A549 (cell line): ENCODE data around the gene ALKBH2.

ENCODE experiments used
- BHLHE40 ChIP-seq: IDR thresholded peaks from 2 replicates; pipeline ENCODE4 v1.6.1; 2012; ENCODE audit warnings: low read depth, low read length, inconsistent platforms
- CBX8 ChIP-seq: fragments of 200-600 bp; sonication (generic); IDR thresholded peaks from 2 replicates; pipeline ENCODE4 v1.6.1; 2016
- MAFK ChIP-seq: fragments of 450-650 bp; IDR thresholded peaks from 2 replicates; pipeline ENCODE4 v1.6.1; 2014; ENCODE audit not compliant: partially characterized antibody
- RAD21 ChIP-seq, 2 experiments: fragments of >200 bp in 1 of 2; sonication (Bioruptor Twin) in 1 of 2; formaldehyde crosslinking in 1 of 2; IDR thresholded peaks in 1 of 2; conservative IDR thresholded peaks in 1 of 2; 2 replicates in 1 of 2; 3 replicates in 1 of 2; pipeline ENCODE4 v1.6.1; 2012 to 2018; ENCODE audit warnings: inconsistent platforms in 1 of 2
- RCOR1 ChIP-seq: fragments of 150-350 bp; IDR thresholded peaks from 2 replicates; pipeline ENCODE4 v1.6.1; 2014; ENCODE audit warnings: antibody characterized with exemption, low read length, low read depth
- SMC3 ChIP-seq: fragments of >200 bp; sonication (Bioruptor Twin); formaldehyde crosslinking; IDR thresholded peaks from 3 replicates; pipeline ENCODE4 v1.6.1; 2018; ENCODE audit warnings: inconsistent platforms
- TFCP2L1 ChIP-seq: fragments of 250-450 bp; sonication (Bioruptor Pico); IDR thresholded peaks from 2 replicates; pipeline ENCODE4 v1.5.0; 2021; ENCODE audit warnings: mild to moderate bottlenecking
- TP53 ChIP-seq: fragments of 250-450 bp; sonication (Bioruptor Pico); IDR thresholded peaks from 2 replicates; pipeline ENCODE4 v1.5.0; 2021; ENCODE audit warnings: mild to moderate bottlenecking, moderate library complexity
- TF ChIP-seq, protein P1 (sequence below): fragments of >200 bp; sonication (Bioruptor Twin); formaldehyde crosslinking; IDR thresholded peaks from 3 replicates; pipeline ENCODE4 v1.5.1; 2016
- TF ChIP-seq, protein P2 (sequence below): fragments of 200-600 bp; sonication (generic); IDR thresholded peaks from 2 replicates; pipeline ENCODE4 v1.6.1; 2016; ENCODE audit warnings: antibody characterized with exemption, mild to moderate bottlenecking, moderate library complexity
- TF ChIP-seq, protein P3 (sequence below): fragments of 450-650 bp; IDR thresholded peaks from 2 replicates; pipeline ENCODE4 v1.6.1; 2014; ENCODE audit warnings: antibody characterized with exemption
- TF ChIP-seq, protein P4 (sequence below): fragments of >200 bp; sonication (Bioruptor Twin); formaldehyde crosslinking; IDR thresholded peaks from 2 replicates; pipeline ENCODE4 v1.6.1; 2016

DNA sequence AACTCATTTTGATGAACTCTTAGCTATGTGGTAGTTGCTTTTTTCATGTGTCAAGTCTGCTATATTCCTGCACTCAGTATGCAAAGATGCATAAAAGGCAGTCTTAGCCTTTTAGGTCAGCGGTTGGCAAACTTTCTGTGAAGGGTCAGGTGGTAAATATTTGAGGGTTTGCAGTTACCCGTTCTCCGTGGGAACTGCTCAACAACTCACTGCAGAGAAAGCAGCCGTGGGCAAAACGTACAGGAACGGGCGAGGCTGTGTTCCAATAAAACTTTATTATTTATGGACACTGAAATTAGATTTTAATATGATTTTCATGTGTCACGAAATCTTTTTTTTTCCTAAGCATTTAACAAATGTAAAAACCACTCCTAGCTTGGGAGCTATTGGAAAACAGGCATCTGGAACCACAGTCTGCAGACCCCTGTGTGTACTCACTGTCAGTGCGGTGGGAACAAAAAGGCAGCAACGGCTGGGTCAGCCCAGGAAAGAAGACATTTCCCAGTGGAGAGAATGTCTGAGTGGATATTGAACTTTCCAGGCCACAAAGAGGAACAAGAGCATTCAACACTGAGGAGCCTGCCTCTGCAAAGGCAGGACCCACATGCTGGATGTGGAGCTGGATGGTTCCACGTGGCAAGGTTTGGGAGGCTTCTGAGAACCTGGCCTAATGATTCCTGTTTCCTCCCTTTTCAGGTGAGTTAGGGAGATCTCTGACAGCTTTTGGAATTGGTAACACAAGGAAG, 19.6 kb upstream of the ALKBH2 start:
- TF ChIP-seq, protein P1, sequence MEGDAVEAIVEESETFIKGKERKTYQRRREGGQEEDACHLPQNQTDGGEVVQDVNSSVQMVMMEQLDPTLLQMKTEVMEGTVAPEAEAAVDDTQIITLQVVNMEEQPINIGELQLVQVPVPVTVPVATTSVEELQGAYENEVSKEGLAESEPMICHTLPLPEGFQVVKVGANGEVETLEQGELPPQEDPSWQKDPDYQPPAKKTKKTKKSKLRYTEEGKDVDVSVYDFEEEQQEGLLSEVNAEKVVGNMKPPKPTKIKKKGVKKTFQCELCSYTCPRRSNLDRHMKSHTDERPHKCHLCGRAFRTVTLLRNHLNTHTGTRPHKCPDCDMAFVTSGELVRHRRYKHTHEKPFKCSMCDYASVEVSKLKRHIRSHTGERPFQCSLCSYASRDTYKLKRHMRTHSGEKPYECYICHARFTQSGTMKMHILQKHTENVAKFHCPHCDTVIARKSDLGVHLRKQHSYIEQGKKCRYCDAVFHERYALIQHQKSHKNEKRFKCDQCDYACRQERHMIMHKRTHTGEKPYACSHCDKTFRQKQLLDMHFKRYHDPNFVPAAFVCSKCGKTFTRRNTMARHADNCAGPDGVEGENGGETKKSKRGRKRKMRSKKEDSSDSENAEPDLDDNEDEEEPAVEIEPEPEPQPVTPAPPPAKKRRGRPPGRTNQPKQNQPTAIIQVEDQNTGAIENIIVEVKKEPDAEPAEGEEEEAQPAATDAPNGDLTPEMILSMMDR = no peak
- TF ChIP-seq RAD21 (conservative IDR thresholded peaks at IDR 0.05 in 1 of 2, IDR thresholded peaks at IDR 0.05 in 1 of 2) = no peak
- TF ChIP-seq TFCP2L1 (CRISPR knock-in tag) = no peak
- no peak for TF ChIP-seq CBX8
- TF ChIP-seq, protein P2, sequence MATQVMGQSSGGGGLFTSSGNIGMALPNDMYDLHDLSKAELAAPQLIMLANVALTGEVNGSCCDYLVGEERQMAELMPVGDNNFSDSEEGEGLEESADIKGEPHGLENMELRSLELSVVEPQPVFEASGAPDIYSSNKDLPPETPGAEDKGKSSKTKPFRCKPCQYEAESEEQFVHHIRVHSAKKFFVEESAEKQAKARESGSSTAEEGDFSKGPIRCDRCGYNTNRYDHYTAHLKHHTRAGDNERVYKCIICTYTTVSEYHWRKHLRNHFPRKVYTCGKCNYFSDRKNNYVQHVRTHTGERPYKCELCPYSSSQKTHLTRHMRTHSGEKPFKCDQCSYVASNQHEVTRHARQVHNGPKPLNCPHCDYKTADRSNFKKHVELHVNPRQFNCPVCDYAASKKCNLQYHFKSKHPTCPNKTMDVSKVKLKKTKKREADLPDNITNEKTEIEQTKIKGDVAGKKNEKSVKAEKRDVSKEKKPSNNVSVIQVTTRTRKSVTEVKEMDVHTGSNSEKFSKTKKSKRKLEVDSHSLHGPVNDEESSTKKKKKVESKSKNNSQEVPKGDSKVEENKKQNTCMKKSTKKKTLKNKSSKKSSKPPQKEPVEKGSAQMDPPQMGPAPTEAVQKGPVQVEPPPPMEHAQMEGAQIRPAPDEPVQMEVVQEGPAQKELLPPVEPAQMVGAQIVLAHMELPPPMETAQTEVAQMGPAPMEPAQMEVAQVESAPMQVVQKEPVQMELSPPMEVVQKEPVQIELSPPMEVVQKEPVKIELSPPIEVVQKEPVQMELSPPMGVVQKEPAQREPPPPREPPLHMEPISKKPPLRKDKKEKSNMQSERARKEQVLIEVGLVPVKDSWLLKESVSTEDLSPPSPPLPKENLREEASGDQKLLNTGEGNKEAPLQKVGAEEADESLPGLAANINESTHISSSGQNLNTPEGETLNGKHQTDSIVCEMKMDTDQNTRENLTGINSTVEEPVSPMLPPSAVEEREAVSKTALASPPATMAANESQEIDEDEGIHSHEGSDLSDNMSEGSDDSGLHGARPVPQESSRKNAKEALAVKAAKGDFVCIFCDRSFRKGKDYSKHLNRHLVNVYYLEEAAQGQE = no peak
- TF ChIP-seq RCOR1 = no peak
- TF ChIP-seq, protein P3, sequence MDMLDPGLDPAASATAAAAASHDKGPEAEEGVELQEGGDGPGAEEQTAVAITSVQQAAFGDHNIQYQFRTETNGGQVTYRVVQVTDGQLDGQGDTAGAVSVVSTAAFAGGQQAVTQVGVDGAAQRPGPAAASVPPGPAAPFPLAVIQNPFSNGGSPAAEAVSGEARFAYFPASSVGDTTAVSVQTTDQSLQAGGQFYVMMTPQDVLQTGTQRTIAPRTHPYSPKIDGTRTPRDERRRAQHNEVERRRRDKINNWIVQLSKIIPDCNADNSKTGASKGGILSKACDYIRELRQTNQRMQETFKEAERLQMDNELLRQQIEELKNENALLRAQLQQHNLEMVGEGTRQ = no peak
- TF ChIP-seq MAFK = no peak
- no peak for TF ChIP-seq TP53 (CRISPR knock-in tag)
- TF ChIP-seq, protein P4, sequence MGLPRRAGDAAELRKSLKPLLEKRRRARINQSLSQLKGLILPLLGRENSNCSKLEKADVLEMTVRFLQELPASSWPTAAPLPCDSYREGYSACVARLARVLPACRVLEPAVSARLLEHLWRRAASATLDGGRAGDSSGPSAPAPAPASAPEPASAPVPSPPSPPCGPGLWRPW = no peak
- no peak for TF ChIP-seq BHLHE40
- no peak for TF ChIP-seq SMC3
